ENCODE results near the gene ZNF3.

Gene ZNF3

DNA sequence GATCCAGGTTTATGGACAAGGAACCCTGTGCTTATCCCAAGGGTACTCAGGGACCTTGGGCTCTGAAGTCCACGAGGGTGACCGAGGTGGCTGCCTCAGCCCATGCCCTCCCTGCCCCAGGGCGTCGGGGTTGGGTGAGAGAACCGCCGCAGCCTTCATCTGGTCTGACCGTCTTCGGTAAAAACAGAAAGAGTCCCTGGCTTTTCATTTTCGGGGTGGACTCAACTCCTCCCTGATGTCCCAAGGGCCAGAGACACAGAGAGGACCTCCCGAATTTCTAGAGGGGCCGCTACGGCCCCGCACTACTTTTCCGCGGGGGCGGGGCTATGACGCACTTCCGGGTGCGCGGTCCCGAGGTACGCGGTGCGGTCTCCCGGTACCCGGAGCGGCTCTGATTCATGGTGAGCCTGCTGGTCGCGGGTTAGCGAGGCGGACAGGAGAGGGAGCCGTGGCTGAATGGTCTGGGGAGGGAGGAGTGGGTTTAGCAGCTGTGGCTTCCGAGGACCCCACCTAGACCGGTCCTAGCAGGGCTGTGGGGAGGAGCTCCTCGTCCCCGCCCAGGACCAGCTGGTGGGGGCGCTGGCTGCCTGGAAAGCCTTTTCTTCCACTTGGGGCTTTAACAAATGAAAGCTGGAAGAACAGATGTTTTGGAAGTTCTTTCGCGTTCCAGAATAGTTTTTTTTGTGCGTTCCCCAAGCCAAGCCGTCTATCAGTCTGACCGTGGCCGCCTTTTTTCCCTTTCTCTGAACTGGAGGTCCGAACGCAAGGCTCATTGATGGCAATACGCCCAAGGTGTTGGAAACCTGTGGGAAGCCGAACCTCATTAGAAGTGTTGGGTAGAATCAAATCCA is 31.9 kb downstream of the ZNF3 start, which contains the start of gene ZSCAN21:
Gene ZSCAN21 (plus strand): TSS at position 334 of the 851 bp plus-strand sequence. CDS start 7,233 bp downstream, outside the sequence.
- DNase-seq, result peak; percentile 81

DNA sequence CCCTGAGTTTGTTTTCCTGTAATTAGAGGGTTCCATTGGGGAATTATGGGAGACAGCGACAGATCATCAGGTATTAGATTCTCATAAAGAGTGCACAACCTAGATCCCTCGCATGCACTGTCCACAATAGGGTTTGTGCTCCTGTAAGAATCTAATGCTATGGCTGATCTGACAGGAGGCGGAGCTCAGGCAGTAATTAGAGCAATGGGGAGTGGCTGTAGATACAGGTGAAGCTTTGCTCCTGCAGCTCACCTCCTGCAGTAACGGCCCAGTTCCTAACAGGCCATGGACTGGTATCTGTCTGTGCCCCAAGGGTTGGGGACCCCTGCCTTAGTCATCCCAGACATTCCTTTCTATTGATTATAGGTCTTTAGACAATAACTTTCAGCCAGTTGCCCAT is 32.8 kb downstream of the ZNF3 start:
- no peak for DNase-seq

DNA sequence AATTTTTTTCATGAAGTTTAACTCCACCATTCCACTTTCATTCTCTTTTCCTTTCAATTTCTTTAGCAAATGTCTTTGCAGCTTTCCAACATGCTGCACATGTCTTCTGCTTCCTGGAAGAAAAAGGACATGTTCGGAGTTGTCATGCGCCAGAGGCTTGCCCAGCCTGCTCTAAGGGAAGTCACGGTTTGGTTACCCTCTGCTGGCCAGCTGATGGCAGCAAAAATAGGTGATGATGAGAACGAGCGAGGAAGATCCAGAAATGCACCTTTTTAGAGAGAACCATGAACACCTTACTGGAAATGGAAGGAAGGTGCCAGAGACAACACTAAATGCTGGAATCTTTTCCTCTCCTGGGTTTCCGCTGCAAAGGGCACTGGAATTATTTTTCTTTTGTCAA is 36.8 kb downstream of the ZNF3 start:
- DNase-seq, result no peak

DNA sequence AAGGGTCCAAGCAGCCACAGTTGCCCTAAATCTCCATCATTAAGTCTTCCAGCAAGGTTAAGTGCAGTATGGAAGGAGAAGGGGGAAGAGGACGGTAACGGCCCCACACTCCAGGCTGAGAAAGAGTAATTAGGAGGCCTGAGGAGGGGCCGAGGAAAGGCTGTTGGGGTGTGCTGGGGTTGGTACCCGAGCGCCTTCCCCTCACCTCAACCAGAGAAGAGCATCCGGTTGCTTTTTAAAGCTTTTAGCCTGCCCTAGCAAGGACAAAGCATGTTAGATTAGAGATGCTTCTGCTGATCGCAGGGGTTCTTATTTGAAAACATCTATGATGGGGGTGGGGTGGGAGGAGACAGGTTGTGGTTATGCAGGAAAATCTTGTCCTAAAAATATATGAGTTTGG is 40.9 kb downstream of the ZNF3 start:
- DNase-seq, result no peak

DNA sequence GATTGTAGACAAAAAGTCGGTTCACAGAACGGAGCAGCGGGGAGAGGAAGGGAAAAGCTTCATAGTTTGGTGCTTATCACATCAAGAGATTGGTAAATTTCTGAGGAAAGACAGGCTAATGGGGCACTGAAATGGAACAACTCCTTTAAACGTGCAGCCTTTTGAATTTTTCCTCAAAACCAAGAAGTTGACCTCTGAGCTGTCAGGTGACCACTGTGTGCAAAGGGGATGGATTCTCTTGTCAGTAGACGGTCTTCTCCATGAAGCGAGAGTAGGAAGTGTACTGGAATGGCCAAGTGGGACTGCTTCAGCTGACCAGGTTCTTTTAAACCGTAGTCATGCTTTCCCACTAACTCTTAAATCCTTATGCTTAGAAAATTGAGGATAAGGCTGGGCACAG is 43.2 kb downstream of the ZNF3 start:
- no peak for DNase-seq

DNA sequence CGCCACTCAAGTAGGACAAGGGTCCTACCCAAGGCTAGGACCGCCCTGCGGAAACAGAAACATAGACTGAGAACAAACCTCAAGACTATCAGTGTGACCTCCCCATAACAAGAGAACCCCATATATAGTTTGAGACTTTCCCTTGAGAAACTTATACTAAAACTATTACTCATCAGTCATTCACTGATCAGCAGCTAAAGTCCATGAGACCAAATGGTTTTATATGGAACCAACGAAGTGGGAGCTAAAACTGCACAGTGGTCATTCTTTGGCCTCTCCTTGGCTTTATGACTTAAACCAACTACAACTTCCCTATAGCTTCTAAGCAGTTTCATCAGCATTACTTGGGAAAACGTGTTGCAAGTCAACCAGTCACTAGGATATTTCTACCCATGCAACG is 45.6 kb downstream of the ZNF3 start:
- no peak for DNase-seq

DNA sequence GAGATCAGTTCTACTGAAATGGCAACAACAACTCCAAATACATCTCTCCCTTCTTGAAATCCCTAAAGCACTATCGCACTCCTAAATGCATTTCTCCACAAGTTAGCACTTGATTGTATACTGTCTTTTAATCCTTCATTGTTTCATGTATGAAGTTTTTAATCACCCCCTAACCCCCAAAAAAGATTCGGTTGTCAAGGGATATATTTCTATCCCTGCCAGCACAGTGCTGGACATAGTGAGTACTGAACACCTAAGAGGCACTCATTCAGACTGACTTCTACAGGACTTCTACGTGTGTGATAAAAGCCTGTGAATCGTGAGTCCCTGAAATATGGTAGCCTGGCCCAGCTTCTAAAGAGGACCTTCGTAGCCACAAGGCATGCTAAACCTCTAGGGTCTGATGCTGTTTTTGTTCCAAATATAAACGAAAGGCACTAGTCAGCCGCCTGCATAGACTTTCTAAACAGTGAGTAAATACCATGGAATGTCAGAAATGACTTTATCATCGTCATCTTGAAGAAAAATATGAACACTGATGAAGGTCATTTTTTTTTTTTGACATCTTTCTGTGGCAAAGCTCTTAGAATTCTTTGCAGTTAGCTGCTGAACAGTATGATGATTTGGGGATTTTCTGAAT is 46.5 kb downstream of the ZNF3 start:
- DNase-seq, result no peak

DNA sequence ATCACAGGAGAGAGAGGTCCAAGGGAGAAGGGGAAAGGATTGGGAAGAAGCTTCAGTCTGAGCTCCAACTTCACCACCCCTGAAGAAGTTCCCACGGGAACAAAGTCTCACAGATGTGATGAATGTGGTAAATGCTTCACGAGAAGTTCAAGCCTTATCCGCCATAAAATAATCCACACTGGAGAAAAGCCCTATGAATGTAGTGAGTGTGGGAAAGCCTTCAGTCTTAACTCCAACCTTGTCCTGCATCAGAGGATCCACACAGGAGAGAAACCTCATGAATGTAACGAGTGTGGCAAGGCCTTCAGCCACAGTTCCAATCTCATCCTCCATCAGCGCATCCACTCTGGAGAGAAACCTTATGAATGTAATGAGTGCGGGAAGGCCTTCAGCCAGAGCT is 48.0 kb downstream of the ZNF3 start:
- no peak for DNase-seq

DNA sequence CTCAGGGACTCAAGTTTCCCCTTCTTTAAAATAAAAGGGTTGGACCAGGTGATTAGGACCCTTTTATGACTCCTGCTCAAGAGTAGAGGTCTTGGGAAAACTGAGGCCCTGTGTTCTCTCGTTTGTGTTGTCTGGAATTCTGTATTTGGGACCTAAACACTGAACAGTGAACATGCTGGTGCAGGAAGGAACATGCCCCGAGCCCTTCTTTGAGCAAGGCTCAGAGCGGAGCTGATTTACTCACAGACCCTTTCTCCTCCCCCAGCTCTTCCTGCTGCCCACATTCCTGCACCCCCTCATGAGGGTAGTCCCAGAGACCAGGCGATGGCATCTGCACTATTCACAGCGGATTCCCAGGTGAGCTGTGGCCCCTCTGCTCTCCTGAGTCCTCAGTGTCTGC is 51.9 kb downstream of the ZNF3 start:
- no peak for DNase-seq

DNA sequence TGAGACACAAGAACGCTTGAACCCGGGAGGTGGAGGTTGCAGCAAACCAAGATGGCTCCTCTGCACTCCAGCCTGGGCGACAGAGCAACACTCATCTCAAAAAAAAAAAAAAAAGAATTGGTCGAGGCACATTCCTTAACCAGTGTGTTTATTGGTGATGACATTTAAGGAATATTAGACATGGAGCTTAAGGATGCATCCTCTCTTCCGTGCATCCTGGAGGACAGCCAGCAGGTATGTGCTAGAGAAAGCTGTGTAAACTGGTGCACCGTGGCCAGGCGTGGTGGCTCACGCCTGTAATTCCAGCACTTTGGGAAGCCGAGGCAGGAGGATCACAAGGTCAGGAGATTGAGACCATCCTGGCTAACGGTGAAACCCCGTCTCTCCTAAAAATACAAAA is 54.3 kb downstream of the ZNF3 start:
- DNase-seq, result no peak

DNA sequence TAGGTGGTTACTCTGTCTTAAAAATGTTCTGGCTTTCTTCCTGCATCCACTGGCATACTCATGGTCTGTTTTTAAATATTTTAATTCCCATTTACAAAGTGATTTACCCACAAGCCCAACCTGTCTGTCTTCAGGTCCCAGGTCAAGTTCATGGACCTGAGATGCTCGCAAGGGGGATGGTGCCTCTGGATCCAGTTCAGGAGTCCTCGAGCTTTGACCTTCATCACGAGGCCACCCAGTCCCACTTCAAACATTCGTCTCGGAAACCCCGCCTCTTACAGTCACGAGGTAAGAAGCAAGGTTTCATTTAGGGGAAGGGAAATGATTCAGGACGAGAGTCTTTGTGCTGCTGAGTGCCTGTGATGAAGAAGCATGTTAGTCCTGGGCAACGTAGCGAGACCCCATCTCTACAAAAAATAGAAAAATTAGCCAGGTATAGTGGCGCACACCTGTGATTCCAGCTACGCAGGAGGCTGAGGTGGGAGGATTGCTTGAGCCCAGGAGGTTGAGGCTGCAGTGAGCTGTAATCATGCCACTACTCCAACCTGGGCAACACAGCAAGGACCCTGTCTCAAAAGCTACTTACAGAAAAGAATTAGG is 57.4 kb downstream of the ZNF3 start:
- no peak for DNase-seq

DNA sequence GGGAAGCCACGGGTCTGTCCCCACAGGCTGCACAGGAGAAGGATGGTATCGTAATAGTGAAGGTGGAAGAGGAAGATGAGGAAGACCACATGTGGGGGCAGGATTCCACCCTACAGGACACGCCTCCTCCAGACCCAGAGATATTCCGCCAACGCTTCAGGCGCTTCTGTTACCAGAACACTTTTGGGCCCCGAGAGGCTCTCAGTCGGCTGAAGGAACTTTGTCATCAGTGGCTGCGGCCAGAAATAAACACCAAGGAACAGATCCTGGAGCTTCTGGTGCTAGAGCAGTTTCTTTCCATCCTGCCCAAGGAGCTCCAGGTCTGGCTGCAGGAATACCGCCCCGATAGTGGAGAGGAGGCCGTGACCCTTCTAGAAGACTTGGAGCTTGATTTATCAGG is 58.0 kb downstream of the ZNF3 start:
- no peak for DNase-seq

DNA sequence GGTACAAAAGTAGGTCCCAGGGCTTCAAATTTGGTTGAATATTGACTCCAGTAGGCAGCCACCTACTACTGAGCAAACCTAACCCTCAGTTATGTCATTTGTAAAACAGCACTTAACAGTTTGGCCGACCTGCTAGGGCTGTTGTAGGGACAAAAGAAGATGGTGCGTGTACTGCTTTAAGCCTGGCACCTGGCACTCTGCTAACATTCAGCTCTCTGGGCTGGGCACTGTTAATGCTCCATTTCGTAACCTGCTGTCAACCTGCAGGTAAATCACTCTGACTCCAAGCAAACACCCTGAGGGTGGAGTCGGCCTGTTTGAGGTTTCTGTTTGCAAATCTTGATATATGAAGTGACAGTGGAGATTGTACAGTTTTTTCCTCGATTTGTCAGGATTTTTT is 58.9 kb downstream of the ZNF3 start:
- DNase-seq, result no peak

DNA sequence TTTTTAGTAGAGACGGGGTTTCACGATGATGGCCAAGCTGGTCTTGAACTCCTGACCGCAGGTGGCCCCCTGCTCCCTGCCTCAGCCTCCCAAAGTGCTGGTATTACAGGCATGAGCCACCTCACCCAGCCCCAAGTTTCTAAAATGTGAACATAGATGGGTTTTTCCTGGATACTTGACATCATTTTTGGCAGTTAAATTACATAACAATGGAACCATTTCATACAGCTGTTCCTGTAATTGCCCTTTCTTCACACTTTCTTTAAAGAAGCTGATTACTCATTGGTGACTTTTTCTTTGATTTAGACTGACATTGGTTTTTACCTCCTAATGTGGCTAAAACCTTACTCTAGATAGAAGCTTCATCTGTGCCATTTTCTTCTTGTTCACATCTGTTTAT is 60.2 kb downstream of the ZNF3 start:
- no peak for DNase-seq

Measured in NCI-H1092 (cell line).